ENCODE data around the gene DCHS2.

The DCHS2 gene

GRCh38 chr4:154444958-154445357 is 46.6 kb downstream of the DCHS2 start:
- no peaks in the 10 kb centered on the region for H3K4me1 Mint-ChIP-seq (ENCODE audit: low read depth)
- DNase-seq = no peak
- H3K27me3 Mint-ChIP-seq = peaks cover 1% of the 10 kb centered on the region
- no peak overlapping the region for H3K27ac Mint-ChIP-seq
- no peaks in the 10 kb centered on the region for H3K9me3 Mint-ChIP-seq
- H3K4me3 Mint-ChIP-seq = no peak overlapping the region
- no peaks in the 10 kb centered on the region for H3K36me3 Mint-ChIP-seq (ENCODE audit: low read depth)

GRCh38 chr4:154441982-154442381 is 49.6 kb downstream of the DCHS2 start:
- no peaks in the 10 kb centered on the region for H3K36me3 Mint-ChIP-seq (ENCODE audit: low read depth)
- no peaks in the 10 kb centered on the region for H3K9me3 Mint-ChIP-seq
- no peak overlapping the region for H3K27ac Mint-ChIP-seq
- no peak for DNase-seq
- H3K27me3 Mint-ChIP-seq = peaks cover 12% of the 10 kb centered on the region
- H3K4me3 Mint-ChIP-seq = no peak overlapping the region
- no peaks in the 10 kb centered on the region for H3K4me1 Mint-ChIP-seq (ENCODE audit: low read depth)

- H3K4me3 Mint-ChIP-seq = no peak overlapping the region
- DNase-seq = no peak
- H3K27me3 Mint-ChIP-seq = peaks cover 12% of the 10 kb centered on the region
- H3K4me1 Mint-ChIP-seq (ENCODE audit: low read depth) = no peaks in the 10 kb centered on the region
- H3K9me3 Mint-ChIP-seq = no peaks in the 10 kb centered on the region
- H3K27ac Mint-ChIP-seq = no peak overlapping the region
- H3K36me3 Mint-ChIP-seq (ENCODE audit: low read depth) = no peaks in the 10 kb centered on the region
Measured at GRCh38 chr4:154441124-154441523, 50.5 kb downstream of the DCHS2 start.

- no peak overlapping the region for H3K27ac Mint-ChIP-seq
- H3K4me3 Mint-ChIP-seq = no peak overlapping the region
- H3K4me1 Mint-ChIP-seq (ENCODE audit: low read depth) = no peaks in the 10 kb centered on the region
- H3K9me3 Mint-ChIP-seq = no peaks in the 10 kb centered on the region
- H3K36me3 Mint-ChIP-seq (ENCODE audit: low read depth) = no peaks in the 10 kb centered on the region
- DNase-seq = no peak
- H3K27me3 Mint-ChIP-seq = peaks cover 16% of the 10 kb centered on the region
Measured at GRCh38 chr4:154439224-154439623, 52.4 kb downstream of the DCHS2 start.

GRCh38 chr4:154435895-154436294 is 55.7 kb downstream of the DCHS2 start:
- H3K9me3 Mint-ChIP-seq = no peaks in the 10 kb centered on the region
- H3K27ac Mint-ChIP-seq = no peak overlapping the region
- H3K4me1 Mint-ChIP-seq (ENCODE audit: low read depth) = no peaks in the 10 kb centered on the region
- peaks cover 26% of the 10 kb centered on the region for H3K27me3 Mint-ChIP-seq
- DNase-seq = no peak
- H3K36me3 Mint-ChIP-seq (ENCODE audit: low read depth) = no peaks in the 10 kb centered on the region
- no peak overlapping the region for H3K4me3 Mint-ChIP-seq

- Mint-ChIP-seq H3K4me1 (ENCODE audit: low read depth) (no peaks in the 10 kb centered on the region), H3K27me3 (peaks cover 31% of the 10 kb centered on the region), H3K9me3 (no peaks in the 10 kb centered on the region), H3K36me3 (ENCODE audit: low read depth) (no peaks in the 10 kb centered on the region), H3K27ac (no peak overlapping the region), H3K4me3 (no peak overlapping the region)
- no peak for DNase-seq
Measured at GRCh38 chr4:154433543-154433942, 58.1 kb downstream of the DCHS2 start.

- H3K27me3 Mint-ChIP-seq = peaks cover 30% of the 10 kb centered on the region
- DNase-seq = no peak
- no peaks in the 10 kb centered on the region for H3K9me3 Mint-ChIP-seq
- H3K27ac Mint-ChIP-seq = no peak overlapping the region
- H3K36me3 Mint-ChIP-seq (ENCODE audit: low read depth) = no peaks in the 10 kb centered on the region
- H3K4me1 Mint-ChIP-seq (ENCODE audit: low read depth) = no peaks in the 10 kb centered on the region
- no peak overlapping the region for H3K4me3 Mint-ChIP-seq
Measured at GRCh38 chr4:154429176-154429575, 62.4 kb downstream of the DCHS2 start.

- Mint-ChIP-seq H3K27ac (no peak overlapping the region), H3K4me3 (no peak overlapping the region), H3K27me3 (peaks cover 33% of the 10 kb centered on the region), H3K36me3 (ENCODE audit: low read depth) (no peaks in the 10 kb centered on the region), H3K9me3 (no peaks in the 10 kb centered on the region), H3K4me1 (ENCODE audit: low read depth) (no peaks in the 10 kb centered on the region)
- no peak for DNase-seq
Measured at GRCh38 chr4:154427149-154427548, 64.5 kb downstream of the DCHS2 start.

GRCh38 chr4:154425514-154425913 is 66.1 kb downstream of the DCHS2 start:
- H3K4me3 Mint-ChIP-seq = no peak overlapping the region
- DNase-seq = no peak
- no peak overlapping the region for H3K27ac Mint-ChIP-seq
- H3K27me3 Mint-ChIP-seq = peaks cover 33% of the 10 kb centered on the region
- no peaks in the 10 kb centered on the region for H3K9me3 Mint-ChIP-seq
- H3K4me1 Mint-ChIP-seq (ENCODE audit: low read depth) = no peaks in the 10 kb centered on the region
- no peaks in the 10 kb centered on the region for H3K36me3 Mint-ChIP-seq (ENCODE audit: low read depth)

- Mint-ChIP-seq H3K36me3 (ENCODE audit: low read depth) (no peaks in the 10 kb centered on the region), H3K9me3 (no peaks in the 10 kb centered on the region), H3K4me3 (no peak overlapping the region), H3K27me3 (peaks cover 29% of the 10 kb centered on the region), H3K27ac (no peak overlapping the region), H3K4me1 (ENCODE audit: low read depth) (no peaks in the 10 kb centered on the region)
- no peak for DNase-seq
Measured at GRCh38 chr4:154424810-154425484, 66.7 kb downstream of the DCHS2 start.

- no peak for DNase-seq
- Mint-ChIP-seq H3K36me3 (ENCODE audit: low read depth) (no peaks in the 10 kb centered on the region), H3K4me3 (no peak overlapping the region), H3K27ac (no peak overlapping the region), H3K4me1 (ENCODE audit: low read depth) (peaks cover 1% of the 10 kb centered on the region), H3K27me3 (peaks cover 35% of the 10 kb centered on the region), H3K9me3 (no peaks in the 10 kb centered on the region)
Measured at GRCh38 chr4:154422152-154422551, 69.4 kb downstream of the DCHS2 start.

GRCh38 chr4:154421618-154422017 is 70.0 kb downstream of the DCHS2 start:
- no peak for DNase-seq

GRCh38 chr4:154417373-154417673 is 74.3 kb downstream of the DCHS2 start:
- no peaks in the 10 kb centered on the region for H3K36me3 Mint-ChIP-seq (ENCODE audit: low read depth)
- no peak overlapping the region for H3K4me3 Mint-ChIP-seq
- no peaks in the 10 kb centered on the region for H3K9me3 Mint-ChIP-seq
- no peak for DNase-seq
- peaks cover 15% of the 10 kb centered on the region for H3K4me1 Mint-ChIP-seq (ENCODE audit: low read depth)
- H3K27ac Mint-ChIP-seq = no peak overlapping the region
- H3K27me3 Mint-ChIP-seq = peaks cover 48% of the 10 kb centered on the region

More at GRCh38 chr4:154421618-154422017, 70.0 kb downstream of the DCHS2 start:
- Mint-ChIP-seq H3K36me3 (ENCODE audit: low read depth) (no peaks in the 10 kb centered on the region), H3K4me3 (no peak overlapping the region), H3K27ac (no peak overlapping the region), H3K9me3 (no peaks in the 10 kb centered on the region), H3K4me1 (ENCODE audit: low read depth) (peaks cover 5% of the 10 kb centered on the region), H3K27me3 (peaks cover 39% of the 10 kb centered on the region)

- no peaks in the 10 kb centered on the region for H3K36me3 Mint-ChIP-seq (ENCODE audit: low read depth)
- no peaks in the 10 kb centered on the region for H3K9me3 Mint-ChIP-seq
- peaks cover 43% of the 10 kb centered on the region for H3K27me3 Mint-ChIP-seq
- DNase-seq = no peak
- H3K27ac Mint-ChIP-seq = no peak overlapping the region
- peaks cover 15% of the 10 kb centered on the region for H3K4me1 Mint-ChIP-seq (ENCODE audit: low read depth)
- H3K4me3 Mint-ChIP-seq = peak overlapping the region; percentile 68
Measured at GRCh38 chr4:154416190-154416547, 75.4 kb downstream of the DCHS2 start.

GRCh38 chr4:154415313-154415712 is 76.3 kb downstream of the DCHS2 start:
- no peak for DNase-seq
- Mint-ChIP-seq H3K9me3 (peaks cover 6% of the 10 kb centered on the region), H3K27me3 (peaks cover 49% of the 10 kb centered on the region), H3K4me1 (ENCODE audit: low read depth) (peaks cover 15% of the 10 kb centered on the region), H3K27ac (no peak overlapping the region), H3K36me3 (ENCODE audit: low read depth) (no peaks in the 10 kb centered on the region), H3K4me3 (no peak overlapping the region)

GRCh38 chr4:154414796-154415195 is 76.8 kb downstream of the DCHS2 start:
- peaks cover 50% of the 10 kb centered on the region for H3K27me3 Mint-ChIP-seq
- no peaks in the 10 kb centered on the region for H3K36me3 Mint-ChIP-seq (ENCODE audit: low read depth)
- H3K27ac Mint-ChIP-seq = no peak overlapping the region
- peaks cover 6% of the 10 kb centered on the region for H3K9me3 Mint-ChIP-seq
- H3K4me1 Mint-ChIP-seq (ENCODE audit: low read depth) = peaks cover 15% of the 10 kb centered on the region
- DNase-seq = no peak
- H3K4me3 Mint-ChIP-seq = no peak overlapping the region
